Measurements from ENCODE around the gene RASA3.
"Not testable (repeated sequence)": the region's sequence is repeated elsewhere in the genome, so short reads cannot be mapped to it uniquely, and the experiment has no call there.

RASA3 gene, protein sequence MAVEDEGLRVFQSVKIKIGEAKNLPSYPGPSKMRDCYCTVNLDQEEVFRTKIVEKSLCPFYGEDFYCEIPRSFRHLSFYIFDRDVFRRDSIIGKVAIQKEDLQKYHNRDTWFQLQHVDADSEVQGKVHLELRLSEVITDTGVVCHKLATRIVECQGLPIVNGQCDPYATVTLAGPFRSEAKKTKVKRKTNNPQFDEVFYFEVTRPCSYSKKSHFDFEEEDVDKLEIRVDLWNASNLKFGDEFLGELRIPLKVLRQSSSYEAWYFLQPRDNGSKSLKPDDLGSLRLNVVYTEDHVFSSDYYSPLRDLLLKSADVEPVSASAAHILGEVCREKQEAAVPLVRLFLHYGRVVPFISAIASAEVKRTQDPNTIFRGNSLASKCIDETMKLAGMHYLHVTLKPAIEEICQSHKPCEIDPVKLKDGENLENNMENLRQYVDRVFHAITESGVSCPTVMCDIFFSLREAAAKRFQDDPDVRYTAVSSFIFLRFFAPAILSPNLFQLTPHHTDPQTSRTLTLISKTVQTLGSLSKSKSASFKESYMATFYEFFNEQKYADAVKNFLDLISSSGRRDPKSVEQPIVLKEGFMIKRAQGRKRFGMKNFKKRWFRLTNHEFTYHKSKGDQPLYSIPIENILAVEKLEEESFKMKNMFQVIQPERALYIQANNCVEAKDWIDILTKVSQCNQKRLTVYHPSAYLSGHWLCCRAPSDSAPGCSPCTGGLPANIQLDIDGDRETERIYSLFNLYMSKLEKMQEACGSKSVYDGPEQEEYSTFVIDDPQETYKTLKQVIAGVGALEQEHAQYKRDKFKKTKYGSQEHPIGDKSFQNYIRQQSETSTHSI

DNA sequence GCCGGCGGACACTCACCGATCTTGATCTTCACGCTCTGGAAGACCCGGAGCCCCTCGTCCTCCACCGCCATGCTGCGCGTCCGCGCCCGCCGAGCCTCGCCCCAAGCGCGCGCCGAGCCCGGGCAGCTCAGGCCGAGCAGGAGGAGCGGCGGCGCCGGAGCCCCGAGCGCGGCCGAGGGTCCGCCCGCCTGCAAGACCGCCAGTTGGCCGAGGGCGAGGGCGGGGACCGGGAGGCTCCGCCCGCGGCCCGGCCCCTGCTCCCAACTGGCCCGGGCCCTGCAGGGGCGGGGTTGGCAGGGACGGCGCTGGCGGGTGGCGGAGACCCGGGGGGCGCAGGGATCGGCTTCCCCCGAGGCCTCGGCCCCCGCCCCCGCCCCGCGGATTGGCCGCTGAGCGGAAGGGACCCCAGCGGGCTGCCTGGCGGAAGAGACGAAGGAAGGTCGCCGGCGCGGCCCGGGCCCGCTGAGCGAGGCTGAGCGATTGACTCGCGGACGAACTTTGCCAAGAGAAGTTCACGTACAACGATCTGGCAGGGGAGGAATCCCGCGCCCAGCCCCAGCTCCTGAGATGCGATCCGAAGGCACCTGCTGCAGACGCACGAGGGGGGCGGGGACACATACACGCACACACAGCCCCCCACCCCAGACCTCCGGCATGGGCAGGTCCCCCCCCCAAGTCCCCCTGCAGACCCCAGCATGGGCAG, at the start of gene RASA3:
RASA3 (minus strand) TSS at position 205 of the 703 bp plus-strand sequence; CDS start at position 71, 134 bp downstream.
- peak; percentile 62 for DNase-seq

DNA sequence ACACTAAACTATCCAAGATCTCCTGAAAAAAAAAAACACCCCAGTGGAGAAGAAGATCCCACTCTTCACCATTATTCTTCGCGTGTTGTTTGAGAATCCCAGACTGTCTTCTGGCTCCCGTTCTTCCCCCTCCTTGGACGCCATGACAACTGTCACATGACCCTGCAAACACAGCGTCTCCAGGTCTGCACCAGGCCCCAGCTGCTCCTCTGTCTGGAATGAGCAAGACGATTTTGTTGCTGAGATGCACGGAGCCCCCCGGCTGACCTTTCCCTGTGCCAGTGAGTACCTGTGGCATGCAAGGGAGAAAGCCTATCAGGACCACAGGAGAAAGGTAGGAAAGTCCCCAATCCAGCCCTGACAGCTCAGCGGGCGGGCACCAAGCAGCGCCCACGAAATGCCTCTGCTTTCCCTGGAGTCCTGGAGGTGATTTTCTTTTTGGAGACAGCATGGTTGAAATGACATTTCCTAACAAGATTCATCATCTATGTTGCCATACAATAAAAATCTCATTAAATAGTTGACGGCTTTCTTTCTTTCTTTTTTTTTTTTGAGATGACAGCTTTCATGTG, 46.8 kb upstream of the RASA3 start, which contains the start of gene CFAP97D2:
CFAP97D2 (plus strand) TSS at position 171 of the 572 bp plus-strand sequence; CDS start at position 245, 74 bp downstream.
- DNase-seq: no peak

DNA sequence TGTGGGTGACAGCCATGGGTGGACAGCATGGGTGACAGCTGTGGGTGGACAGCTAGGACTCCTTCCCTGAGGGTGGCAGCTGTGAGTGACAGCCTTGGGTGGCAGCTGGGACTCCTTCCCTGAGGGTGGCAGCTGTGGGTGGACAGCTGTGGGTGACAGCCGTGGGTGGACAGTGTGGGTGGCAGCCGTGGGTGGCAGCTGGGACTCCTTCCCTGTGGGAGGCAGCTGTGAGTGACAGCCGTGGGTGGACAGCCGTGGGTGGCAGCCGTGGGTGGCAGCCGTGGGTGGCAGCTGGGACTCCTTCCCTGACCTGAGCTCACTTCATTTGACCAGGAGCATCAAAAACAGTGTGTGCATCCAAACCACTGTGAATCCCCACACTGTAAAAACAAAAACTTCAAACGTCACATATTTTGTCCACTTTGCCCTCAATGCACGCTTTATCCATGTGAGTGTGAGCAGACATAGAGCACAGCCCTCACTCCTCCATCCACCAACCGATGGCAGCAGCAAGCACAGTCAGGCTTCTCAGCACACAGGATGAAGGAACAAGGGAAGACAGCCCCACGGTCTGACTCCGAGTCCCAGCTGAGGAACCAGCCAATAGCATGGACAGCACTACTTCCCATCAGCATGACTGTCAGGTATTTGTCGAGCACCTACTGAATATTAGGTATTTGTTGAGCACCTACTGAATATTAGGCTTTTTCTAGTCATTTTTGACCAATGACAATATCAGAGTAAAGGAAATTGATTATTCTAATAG, 45.0 kb upstream of the RASA3 start:
- DNase-seq: no peak

DNA sequence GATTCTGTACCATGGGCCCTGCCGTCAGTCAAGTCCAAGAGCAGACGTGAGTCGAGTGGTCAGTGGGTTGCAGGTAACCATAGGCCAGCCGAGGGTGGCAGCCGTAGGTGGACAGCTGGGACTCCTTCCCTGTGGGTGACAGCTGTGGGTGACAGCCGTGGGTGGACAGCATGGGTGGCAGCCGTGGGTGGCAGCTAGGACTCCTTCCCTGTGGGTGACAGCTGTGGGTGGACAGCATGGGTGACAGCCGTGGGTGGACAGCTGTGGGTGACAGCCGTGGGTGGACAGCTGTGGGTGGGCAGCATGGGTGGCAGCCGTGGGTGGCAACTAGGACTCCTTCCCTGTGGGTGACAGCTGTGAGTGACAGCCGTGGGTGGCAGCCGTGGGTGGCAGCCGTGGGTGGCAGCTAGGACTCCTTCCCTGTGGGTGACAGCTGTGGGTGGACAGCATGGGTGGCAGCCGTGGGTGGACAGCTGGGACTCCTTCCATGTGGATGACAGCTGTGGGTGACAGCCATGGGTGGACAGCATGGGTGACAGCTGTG, 44.0 kb upstream of the RASA3 start:
- not testable (repeated sequence) for DNase-seq

DNA sequence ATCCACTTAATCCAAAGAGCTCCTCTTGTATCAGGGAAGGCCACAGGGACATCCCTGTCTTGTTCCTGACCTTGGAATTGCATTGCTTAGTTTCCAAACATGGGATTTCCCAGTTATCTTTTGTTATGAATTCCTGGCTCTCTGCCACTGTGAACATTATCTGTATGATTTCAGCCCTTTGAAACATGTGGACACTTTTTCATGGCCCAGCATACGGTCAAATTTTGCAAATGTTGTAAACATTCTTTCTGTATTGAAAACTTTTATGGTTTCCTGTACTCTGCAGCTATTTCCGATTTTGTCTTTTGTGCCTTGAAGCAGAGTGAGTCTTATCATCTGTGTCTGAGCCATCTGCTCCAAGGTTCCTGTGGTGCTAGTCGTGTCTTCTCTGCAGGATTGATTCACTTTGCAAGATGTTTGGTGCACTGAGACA, 42.1 kb upstream of the RASA3 start:
- no peak for DNase-seq

DNA sequence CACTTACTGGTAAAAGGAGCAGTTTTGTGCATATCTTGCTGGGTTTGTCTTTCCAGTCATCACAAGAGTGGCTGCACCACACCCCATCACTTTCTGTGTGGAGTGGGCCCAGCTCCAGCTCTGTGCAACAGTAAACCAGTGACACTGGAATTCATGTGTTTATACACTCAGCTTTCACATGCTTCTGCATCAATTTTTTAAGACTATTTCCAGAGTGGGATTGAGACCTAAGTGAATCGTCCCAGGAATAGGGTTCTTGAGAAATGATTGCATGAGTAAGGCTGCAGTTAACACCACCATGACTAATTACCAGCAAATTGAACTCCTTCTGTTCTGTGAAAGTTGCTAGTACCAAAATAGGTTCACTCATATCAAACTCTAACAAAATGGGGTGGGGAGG, 41.3 kb upstream of the RASA3 start:
- DNase-seq: no peak

DNA sequence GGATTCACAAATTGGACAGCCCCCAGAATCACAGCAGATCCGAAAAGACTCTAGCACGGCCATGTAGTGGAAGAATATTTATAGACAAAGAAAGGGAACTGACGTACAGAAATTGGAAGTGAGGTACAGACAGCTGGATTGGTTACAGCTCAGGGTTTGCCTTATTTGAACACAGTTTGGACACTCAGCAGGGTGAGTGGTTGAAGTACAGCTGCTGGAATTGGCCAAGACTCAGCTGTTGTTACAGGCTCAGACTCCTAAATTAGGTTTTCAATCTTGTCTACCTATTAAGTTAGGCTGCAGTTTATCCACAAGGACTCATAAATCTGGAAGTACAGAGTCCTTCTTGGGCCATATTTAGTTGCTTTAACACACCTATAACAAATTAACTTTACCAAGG, 40.8 kb upstream of the RASA3 start:
- no peak for DNase-seq

DNA sequence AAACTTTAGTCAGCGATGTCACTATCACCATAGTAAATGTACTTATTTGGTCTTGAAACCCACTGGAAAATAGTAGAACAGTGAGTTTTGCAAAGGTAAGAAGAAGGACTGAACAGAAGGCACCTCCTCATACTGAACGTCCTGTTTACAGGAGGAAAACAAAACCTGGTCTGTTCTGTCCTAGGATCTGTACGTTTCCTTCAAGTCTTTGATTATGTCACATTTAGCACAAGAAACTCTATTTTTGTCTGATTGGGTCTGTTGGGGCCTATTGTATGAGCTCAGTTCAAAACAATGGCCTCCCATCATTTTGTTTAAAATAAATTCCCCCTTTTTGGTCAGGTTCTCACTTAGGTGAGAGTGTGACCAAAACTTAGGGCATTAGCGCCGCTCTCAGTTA, 35.5 kb upstream of the RASA3 start:
- DNase-seq: no peak

DNA sequence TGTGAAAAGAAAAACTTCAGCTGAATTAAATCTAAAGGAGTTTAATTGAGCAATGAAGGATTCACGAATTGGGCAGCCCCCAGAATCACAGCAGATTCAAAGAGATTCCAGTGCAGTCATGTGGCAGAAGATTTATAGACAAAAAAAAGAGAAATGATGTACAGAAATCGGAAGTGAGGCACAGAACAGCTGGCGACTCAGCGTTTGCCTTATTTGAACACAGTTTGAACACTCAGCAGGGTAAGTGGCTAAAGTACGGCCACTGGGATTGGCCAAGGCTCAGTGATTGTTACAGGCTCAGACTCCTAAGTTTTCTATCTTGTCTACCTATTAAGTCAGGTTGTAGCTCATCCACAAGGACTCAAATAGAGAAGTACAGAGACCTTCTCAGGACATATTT, 35.0 kb upstream of the RASA3 start:
- no peak for DNase-seq

DNA sequence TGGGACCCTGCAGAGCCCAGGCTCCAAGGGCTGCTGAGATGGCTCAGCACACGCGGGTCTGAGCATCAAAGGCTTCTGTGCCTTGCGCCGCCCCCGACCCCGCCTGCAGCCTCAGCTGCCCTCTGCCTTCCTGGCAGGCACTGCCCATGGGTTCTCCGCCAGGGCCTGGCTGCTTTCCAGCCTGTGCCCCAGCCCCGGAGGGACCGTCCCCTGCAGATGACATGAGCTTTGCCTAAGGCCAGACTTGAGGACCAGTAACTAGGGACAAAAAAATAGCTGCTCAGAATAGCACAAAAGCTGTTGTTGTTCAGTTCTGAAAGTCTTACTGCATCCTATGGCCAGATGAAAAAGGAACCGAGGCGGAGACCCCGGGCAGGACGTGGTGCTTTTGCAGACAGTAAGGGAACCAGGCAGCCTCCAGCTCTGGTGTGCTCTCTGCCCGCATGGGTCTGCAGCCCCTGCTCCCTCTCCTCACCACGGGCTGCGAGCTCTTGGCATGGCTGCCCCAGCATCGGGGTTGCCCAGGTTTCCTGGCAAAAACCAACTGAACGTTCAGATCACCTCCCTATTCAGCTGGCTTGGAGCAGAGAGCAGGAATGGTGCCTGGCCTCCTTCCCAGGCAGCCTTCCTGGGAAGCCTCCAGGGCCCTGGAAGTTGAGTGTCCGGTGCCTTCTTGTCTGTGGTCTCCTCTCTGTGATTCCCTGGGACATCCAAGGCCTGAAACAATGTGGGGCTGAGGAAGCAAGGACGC, 34.1 kb upstream of the RASA3 start:
- DNase-seq: no peak

DNA sequence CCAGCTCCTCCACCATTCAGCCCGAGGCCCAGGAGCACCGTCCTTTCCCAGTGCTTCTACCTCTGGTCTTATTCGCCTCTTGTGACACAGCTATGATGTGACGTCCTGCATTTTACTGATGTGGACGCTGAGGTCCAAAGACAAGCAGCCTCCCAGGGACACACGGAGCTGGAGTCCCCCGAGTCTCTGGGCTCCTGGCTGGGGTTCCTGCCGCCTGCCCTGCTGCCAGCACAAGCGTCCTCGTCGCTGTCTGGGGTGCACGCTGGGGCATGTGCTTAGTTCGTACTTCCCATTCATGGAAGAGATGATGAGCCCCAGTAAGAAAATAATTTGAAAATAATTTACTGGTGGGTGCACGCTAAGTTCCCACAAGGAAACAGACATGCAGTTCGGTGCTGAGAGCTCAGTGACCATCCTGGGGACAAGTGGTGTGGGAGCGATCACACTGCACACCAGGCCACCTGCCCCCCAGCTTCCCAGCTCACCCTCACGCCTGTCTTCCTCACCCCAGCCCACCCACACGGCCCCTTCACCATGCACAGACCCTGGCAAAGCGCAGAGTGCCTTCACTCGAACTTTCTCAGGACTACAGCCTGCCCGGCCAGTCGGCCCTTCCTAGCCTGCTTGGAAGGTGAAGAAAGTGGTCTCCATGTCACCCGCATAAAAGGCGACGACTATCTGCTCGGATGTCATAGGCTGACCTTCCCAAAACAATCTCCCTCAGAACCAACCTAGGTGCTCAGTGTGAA, 32.4 kb upstream of the RASA3 start:
- DNase-seq: no peak

DNA sequence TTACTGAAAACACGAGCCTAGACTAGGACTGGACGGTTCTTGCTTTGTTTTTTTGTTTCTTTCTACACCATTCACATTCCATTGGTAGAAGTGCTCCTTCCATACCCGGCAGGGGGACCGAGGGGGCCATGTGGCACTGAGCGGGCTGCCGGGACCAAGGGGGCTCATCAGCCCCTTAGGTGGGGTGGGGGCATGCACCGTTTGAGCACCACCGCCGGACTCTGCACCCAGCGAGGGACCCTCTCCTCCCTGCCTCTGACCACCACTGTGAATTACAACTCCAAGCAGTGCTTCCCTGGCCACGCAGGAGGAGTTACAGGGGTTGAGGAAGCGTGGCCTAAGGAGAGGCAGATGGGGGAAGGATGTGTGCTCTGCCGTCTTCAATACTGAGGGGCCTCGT, 31.6 kb upstream of the RASA3 start:
- no peak for DNase-seq

DNA sequence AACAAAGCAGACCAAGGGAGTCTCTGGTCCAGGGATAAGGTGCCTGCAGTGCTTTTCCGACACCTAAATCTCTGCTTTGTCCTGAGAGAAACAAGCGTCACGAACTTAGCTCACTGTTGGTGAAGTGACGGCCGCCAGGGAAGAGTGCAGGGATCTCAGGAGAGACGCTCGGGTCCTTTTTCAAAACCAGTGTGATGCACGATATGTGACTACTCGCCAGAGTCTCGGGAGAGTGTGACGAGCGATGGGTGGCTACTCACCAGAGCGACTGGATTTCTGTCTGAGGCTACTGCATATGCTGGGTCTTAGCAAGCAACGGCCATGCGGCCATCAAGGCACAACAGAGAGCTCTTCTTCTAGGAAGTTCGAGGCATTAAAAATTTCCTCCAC, 30.1 kb upstream of the RASA3 start:
- DNase-seq: no peak

DNA sequence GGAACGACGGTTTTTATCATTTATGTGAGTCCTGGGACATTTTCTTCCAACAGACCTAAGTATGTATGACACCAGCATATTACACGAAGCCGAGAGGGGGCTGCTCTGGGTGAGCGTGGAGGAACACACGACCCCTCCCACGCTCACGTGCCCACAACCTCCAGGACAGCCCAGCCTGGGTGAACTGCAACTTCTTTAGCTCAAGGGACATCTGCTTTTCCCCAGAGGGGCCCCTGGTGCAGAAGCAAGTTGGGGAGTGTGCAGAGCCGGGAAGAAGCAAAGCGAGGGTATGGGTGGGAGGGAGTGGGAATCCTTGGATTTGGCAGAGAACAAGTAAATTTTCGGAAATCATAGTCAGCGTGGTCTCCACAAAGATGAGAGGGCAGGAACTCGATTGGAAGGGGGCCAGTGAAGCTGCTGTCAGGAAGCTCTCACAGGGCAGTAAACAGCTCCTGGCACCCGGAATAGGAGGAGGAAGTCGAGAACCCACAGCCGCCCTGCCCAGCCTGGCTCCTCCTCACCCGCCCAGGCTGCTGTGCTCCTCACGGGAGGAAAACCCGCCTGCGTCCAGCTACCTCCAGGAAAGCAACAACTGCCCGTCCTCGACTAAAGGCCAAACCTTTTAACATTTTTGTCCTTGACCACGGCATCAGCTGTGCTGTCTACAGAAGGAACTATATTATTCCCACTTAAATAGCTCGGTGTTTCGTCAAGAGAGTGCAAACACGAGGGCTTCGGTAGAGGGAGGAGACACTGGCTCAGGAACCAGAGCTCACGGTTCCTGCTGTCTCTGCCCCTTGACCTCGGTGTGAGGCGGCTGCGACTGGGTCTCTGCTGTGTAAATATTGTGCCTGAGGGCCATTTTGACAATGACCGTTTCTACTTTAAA, 29.5 kb upstream of the RASA3 start:
- DNase-seq: no peak

DNA sequence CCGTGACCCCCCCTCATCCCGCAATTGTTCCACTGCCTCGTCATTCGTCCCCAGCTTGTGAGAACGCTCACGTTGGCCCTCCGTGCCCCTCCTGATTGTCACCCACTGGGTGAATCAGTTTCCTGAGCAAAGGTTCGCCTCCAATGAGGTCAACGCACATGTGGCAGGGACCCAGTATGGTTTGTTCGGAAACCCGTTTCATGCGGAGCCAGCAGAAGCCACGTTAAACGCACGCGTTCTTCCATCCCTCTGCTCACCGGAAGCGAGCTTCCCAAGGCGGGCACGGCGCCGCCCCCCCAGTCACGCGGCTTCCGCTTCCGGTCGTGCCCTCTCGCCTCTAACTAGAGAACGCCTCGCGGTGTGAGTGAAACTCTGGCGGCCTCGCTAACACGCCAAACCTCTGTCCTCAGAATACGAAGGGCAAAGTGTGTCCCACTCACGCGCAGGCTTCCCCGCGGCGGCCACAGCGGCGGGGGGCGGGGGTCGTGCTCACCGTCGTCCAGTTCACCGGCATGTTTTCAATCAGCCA, 28.7 kb upstream of the RASA3 start:
- DNase-seq: no peak

DNA sequence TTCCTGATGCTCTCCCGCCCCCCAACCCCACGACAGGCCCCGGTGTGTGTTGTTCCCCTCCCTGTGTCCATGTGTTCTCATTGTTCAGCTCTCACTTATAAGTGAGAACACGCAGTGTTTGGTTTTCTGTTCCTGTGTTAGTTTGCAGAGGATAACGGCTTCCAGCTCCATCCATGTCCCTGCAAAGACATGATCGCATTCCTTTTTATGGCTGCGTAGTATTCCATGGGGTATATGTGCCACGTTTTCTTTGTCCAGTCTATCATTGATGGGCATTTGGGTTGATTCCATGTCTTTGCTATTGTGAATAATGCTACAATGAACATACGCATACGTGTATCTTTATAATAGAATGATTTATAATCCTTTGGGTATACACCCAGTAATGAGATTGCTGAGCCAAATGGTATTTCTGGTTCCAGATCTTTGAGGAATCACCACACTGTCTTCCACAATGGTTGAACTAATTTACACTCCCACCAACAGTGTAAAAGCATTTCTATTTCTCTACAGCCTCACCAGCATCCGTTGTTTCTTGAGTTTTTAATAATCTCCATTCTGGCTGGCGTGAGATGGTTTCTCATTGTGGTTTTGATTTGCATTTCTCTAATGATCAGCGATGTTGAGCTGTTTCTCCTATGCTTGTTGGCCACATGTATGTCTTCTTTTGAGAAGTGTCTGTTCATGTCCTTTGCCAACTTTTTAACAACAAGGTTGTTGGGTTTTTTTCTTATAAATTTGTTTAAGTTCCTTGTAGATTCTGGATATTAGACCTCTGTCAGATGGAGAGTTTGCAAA, 26.6 kb upstream of the RASA3 start:
- DNase-seq: not testable (repeated sequence)

DNA sequence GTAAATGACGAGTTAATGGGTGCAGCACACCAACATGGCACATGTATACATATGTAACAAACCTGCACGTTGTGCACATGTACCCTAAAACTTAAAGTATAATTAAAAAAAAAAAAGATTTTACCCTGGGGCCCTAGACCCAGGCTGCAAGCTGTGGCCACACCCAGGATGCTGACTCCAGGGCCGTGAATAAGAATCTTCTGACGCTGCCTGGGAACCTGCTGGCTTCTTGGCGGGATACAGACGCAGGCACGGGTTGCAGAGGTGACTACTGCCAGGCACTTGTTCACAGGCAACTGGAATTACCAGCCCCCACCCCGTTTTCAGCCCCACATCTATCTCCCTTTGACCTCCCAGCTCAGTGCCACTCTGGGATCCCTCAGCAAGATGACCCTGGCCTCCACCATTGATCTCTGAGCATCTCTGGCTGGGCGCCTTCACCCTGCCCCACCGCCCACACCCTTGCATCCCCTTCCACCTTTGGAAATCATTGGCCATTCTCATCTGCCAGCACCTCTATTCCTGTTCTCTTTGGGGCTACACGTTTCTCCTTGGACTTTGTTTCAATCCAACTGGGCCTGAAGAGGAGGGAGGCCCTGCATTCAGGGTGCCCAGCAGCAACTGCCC, 25.6 kb upstream of the RASA3 start:
- no peak for DNase-seq
